ENCODE measurements around the gene TRIO. TPM values are rescaled to one million over a fixed set of nuclear protein-coding genes. Genes with fewer than 3 reads are reported as not detected.

Gene TRIO
- total RNA-seq, 1 donor: 211 TPM

DNA sequence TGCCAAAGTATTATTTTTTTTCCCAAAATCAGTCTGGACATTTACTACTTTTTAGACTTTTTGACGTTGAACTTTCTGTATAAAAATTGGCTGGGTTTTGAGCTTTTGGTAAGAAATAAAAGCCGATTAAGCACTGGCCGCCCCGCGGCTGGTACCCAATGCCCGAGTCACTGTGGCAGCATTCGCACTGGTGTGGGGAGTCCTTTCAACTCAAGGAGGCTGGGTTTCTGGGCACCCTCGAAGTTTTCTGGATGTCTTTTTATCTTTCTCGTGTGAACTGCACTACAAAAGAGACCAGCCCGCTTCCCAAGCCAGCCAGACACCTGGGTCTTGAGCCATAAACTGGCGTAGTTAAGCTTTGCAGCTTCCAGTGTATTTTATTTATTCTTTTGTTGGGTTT lies 366.4 kb downstream of the TRIO start:
- no peak overlapping the region for H3K4me3 ChIP-seq (ENCODE audit: low read depth, low read length)
- TF ChIP-seq, protein P1, sequence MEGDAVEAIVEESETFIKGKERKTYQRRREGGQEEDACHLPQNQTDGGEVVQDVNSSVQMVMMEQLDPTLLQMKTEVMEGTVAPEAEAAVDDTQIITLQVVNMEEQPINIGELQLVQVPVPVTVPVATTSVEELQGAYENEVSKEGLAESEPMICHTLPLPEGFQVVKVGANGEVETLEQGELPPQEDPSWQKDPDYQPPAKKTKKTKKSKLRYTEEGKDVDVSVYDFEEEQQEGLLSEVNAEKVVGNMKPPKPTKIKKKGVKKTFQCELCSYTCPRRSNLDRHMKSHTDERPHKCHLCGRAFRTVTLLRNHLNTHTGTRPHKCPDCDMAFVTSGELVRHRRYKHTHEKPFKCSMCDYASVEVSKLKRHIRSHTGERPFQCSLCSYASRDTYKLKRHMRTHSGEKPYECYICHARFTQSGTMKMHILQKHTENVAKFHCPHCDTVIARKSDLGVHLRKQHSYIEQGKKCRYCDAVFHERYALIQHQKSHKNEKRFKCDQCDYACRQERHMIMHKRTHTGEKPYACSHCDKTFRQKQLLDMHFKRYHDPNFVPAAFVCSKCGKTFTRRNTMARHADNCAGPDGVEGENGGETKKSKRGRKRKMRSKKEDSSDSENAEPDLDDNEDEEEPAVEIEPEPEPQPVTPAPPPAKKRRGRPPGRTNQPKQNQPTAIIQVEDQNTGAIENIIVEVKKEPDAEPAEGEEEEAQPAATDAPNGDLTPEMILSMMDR (IDR thresholded peaks at IDR 0.05; ENCODE audit: insufficient read depth, low read length): no peak
- DNase-seq (ENCODE audit: low read depth): no peak

DNA sequence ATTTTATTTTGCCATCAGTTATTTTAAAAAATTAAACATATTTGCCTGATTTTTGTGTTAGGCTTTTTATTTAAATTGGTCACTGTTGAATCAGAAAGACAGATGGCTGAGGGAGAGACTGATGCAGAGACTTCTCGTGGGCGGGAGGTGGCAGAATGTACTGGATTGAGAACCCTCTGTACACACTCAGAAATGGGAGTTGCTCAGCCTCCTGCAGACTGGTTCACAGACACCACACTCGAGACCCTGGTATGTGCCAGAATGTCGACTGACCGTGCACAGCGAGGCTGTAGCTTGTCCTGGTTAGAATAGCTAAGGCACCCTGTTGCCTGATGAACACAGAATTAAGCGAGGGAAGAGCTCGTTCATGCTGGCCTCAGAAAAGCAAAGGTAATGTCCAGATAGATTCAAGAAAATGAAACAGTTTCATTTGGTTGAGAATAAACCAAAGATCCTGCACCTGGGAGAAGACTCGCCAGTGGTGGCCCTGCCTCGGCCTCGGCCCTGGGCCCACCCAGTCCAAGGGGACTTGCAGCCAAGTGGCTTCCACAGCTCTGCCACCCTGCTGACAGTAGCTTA lies 367.1 kb downstream of the TRIO start:
- DNase-seq (ENCODE audit: low read depth): no peak
- H3K4me3 ChIP-seq (ENCODE audit: low read depth, low read length): no peak overlapping the region
- TF ChIP-seq, protein P1 (IDR thresholded peaks at IDR 0.05; ENCODE audit: insufficient read depth, low read length): no peak

DNA sequence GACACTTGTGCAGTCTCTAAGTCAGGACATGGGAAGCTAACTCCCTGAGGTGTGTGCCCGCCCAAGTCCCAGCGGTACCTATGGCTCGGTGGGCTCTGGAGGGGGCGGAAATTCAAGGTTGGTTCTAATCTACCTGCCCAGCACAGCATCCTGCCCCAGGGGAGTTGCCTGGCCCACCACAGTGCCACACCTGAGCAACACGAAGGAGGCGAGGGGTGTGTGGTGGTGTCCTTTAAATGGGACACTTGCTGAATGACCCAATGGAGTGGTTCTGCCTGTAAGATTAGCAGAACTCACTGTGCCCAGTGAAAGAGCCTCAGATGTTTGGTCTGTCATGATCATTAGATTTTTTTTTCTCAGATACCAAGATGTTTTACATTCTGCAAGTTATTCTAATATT lies 367.7 kb downstream of the TRIO start:
- TF ChIP-seq, protein P1 (IDR thresholded peaks at IDR 0.05; ENCODE audit: insufficient read depth, low read length): no peak
- DNase-seq (ENCODE audit: low read depth): no peak
- H3K4me3 ChIP-seq (ENCODE audit: low read depth, low read length): no peak overlapping the region

DNA sequence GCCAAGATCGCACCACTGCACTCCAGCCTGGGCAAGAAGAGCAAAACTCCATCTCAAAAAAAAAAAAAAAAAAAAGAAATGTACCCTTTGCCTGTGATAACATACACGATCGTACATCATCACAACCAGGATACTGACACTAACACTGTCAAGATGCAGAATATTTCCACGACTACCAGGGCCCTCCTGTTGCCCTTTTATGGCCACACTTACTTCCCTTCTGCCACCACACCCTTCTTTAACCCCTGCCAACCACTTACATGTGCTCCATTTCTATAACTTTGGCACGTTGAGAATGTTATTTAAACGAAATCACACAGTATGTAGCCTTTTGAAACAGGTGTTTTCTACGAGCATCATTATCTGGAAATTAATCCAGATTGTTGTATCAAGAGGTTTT lies 369.4 kb downstream of the TRIO start:
- TF ChIP-seq, protein P1 (IDR thresholded peaks at IDR 0.05; ENCODE audit: insufficient read depth, low read length): no peak
- no peak overlapping the region for H3K4me3 ChIP-seq (ENCODE audit: low read depth, low read length)
- no peak for DNase-seq (ENCODE audit: low read depth)

DNA sequence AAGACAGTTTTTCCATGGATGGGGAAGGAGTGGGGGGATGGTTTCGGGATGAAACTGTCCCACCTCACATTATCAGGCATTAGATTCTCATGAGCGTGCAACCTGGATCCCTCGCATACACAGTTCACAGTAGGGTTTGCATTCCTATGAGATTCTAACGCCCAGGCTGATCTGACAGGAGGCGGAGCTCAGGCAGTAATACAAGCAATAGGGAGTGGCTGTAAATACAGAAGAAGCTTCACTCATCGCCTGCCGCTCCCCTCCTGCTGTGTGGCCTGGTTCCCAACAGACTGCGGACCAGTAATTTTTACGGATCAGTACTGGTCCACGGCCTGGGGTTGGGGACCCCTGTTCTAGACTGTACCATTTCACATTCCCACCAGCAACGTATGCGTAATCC lies 370.1 kb downstream of the TRIO start:
- H3K4me3 ChIP-seq (ENCODE audit: low read depth, low read length): no peak overlapping the region
- TF ChIP-seq, protein P1 (IDR thresholded peaks at IDR 0.05; ENCODE audit: insufficient read depth, low read length): no peak
- DNase-seq (ENCODE audit: low read depth): no peak

DNA sequence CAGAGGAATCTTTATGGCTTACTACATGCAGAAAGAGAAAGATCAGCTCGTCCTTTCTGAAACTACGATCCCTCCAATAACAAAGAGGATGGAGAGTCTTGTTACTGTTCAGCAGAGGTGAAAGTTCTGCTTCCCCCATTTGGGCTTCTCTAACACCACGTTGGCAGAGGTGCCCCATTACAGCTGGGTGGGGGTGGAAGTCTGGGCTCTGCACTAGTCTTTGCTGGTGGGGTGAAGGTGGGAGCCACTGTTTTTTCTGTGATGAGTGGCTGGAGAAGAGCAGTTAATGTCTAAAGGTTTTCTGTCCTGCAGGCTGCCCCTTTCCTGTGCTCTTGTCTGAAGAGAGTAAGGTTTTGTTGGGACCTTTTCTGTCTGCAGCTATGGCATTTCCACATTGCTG lies 373.8 kb downstream of the TRIO start:
- no peak overlapping the region for H3K4me3 ChIP-seq (ENCODE audit: low read depth, low read length)
- TF ChIP-seq, protein P1 (IDR thresholded peaks at IDR 0.05; ENCODE audit: insufficient read depth, low read length): no peak
- no peak for DNase-seq (ENCODE audit: low read depth)

DNA sequence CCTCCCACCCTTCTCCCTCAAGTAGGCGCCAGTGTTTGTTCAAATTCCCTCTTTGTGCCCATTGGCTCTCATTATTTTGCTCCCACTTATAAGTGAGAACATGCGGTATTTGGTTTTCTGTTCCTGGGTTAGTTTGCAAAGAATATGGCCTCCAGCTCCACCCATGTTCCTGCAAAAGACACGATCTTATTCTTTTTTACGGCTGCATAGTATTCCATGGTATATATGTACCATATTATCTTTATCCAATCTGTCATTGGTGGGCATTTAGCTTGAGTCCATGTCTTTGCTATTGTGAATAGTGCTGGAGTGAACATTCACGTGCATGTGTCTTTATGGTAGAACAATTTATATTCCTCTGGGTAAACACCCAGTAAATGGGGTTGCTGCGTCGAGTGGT lies 375.5 kb downstream of the TRIO start:
- no peak overlapping the region for H3K4me3 ChIP-seq (ENCODE audit: low read depth, low read length)
- TF ChIP-seq, protein P1 (IDR thresholded peaks at IDR 0.05; ENCODE audit: insufficient read depth, low read length): no peak
- no peak for DNase-seq (ENCODE audit: low read depth)
